ENCODE results near the gene BCR.
A peak's percentile ranks its signal among the peaks of the same experiment; 100 is the strongest.
"Not testable (repeated sequence)": the region's sequence is repeated elsewhere in the genome, so short reads cannot be mapped to it uniquely, and the experiment has no call there.

The BCR gene

GRCh38 chr22:23291806-23292452 is 111.6 kb downstream of the BCR start:
- DNase-seq (ENCODE audit: low spot score) = no peak

DNA sequence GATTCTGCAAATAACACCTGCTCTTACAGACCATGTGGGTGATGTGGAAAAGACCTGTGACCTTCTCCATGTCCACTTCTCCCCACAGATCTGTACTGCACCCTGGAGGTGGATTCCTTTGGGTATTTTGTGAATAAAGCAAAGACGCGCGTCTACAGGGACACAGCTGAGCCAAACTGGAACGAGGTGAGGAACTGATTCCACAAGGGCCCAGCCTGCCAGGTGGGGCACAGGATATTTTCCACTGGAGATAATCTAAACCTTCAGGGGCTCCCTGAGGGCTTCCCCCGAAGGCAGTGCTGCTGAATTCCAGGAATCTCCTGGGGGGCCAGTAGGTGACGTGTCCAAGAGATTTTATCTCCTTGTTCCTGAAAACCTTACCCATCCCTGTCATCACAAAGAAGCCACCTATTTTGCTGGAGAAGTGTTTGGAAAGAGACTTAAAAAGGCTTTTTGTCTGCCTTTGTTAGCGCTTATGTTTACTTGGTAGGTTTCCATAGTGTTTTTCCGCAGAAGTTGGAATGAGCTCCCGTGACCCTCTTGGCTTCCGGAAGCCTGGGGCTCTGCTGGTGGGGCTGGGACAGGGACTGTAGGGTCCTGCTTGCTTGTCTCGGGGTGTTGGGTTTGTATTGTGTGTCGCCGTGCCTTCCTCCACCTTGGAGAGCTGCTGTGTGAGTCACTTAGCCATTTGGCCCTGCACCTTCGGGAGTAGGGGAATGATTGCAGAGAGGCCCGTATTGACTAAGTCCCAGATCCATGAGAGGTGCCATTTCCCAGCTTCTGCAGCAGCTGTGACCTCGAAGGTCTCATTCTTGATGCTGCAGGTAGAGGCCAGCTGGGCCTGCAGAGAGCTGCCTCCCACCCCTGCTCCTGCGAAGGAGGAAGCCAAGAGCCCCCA is 112.4 kb downstream of the BCR start:
- DNase-seq (ENCODE audit: low spot score) = no peak

DNA sequence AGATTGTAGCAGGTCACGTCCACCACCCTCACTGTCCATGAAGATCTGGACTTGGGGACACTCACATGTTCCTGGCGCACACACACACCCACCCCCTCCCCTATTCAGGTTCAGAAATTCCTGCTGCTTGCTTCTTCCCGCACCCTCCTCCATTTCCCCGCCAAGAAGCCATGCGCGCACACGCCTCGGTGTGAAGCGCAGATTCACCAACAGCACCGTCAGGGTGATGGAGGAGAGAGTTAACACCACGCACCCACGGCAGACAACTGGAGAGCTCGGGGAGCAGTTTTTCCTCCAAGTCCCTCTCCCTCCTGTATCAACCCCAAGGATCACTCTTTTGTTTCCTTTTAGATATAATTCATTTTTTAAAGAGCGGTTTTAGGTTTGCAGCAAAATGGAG is 113.4 kb downstream of the BCR start:
- no peak for DNase-seq (ENCODE audit: low spot score)

- DNase-seq (ENCODE audit: low spot score) = no peak
Measured at GRCh38 chr22:23294221-23294620, 113.9 kb downstream of the BCR start.

- no peak for DNase-seq (ENCODE audit: low spot score)
Measured at GRCh38 chr22:23300476-23300875, 120.2 kb downstream of the BCR start.

DNA sequence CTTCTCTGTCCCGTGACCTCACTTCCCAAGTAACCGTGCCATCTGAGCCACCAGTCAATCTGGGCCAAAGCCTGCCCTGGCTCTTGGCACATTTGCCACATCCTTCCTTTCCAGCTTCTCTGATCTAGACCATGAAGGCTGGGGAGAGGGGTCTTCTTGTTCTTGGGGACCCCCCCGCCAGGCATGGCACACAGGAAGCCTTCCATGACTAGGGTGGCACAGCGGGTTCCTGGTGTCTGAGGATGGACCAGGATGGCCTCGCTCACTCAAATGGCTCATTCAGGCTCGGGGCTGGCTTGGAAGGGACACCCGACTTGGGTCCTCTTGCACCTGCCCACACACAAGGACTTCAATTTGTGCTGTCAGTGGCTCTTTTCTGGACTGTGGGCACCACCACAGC is 121.3 kb downstream of the BCR start:
- no peak for DNase-seq (ENCODE audit: low spot score)

DNA sequence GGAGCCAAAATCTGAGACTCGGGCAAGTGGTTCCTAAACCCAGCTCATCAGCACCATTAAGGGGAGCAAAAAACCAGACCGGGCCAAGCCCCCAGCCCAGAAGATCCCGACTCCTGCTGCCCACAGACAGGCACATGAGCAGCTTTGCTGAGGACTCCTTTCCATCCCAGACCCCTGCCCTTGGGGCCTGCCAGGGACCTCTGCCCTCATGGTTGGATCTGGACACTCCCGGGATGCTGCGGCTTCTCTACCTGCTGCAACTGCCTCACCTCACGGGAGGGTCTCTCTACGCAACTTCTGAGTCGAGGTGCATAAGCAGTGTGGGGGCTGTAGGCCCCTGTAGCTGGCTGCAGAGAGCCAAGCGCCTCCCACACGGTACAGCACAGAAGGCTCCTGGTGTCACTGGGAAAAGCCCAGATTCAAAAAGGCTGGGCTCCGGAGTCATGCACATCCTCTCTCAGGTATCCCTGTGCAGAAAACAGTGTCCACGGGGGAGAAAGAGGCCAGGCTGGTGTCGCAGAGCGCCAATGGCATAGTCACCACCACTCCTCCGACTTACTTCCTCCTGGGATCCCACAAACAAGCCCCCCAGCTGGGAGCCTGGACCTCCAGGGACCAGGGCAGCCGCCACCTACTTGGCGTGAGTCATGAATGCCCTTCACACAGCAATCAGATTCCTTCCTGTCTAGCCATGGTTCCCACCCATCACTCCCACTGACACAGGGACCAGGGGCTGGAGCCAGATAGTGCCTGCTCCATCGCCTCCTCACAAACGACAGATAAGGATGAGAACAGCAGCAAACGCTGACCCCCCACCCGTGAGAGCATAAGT is 122.1 kb downstream of the BCR start:
- DNase-seq (ENCODE audit: low spot score) = no peak

DNA sequence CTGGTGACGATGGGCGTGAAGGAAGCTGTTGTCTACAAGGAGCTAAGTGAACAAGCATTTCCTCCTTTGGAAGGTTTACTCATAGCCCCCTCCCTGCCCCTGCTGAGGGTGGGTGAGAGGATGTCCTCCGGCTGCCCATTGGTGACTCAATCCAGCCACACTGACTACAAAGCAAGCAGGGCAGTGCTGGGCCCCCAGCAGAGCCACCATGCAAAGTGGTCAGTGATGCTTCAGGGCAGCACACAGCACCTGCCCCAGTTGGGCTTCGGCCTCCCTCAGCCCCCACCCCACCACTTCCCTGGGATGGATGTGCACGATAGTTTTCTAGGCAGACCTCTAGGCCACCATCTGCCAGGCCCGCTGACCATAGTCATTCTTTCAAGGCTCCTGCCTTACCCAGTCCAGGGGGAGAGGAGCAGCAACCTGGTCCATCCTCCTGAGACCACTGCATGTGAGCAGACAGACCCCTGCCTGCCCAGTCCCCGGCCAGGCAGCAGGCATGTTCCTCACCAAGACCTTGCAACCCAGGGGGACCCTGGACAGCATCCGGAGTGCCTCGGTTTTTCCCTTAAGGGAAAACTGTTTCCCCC is 125.1 kb downstream of the BCR start:
- no peak for DNase-seq (ENCODE audit: low spot score)

DNA sequence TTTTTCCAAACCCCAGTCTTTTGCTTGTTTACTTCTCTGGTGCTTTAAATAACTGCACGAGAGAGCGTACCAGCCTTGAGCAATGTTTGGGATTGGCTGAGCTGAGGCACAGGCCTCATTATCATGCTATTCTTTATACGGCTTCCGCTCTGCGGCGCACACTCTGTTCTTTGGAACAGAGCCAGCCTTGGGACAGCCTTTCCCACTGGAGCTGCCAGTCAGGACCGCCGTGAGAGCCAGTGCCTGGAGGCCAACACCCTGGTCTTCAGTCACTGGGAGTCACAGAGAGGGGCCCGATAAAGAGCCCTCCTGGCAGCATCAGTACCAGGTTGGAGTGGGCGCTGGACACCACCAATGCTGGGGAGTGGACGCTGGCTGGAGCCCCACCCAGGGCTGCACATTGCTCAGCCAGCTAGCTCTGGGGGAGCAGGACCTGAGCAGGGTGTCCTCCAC is 125.6 kb downstream of the BCR start:
- no peak for DNase-seq (ENCODE audit: low spot score)

GRCh38 chr22:23306438-23306921 is 126.2 kb downstream of the BCR start:
- DNase-seq (ENCODE audit: low spot score) = no peak

- DNase-seq (ENCODE audit: low spot score) = no peak
Measured at GRCh38 chr22:23306926-23307325, 126.6 kb downstream of the BCR start.

DNA sequence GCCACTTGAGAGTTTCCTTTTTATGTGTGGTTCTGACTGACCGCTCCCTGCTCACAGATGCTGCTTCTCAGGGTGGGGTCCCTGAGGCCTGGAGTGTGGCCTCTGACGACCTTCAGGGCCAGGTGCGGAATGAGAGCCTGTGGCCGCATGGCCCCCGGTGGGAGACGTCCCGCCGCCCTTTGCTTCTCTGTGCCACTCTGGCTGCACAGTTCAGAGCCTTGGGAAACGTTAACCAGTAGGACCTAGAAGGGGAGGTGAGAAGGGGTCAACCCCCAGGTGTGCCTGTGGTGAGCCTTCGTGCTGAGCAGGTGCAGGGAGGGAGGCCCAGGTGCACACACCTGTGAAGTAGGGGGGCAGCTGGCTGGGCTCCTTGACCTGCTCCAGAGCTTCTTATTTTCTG is 127.2 kb downstream of the BCR start:
- DNase-seq (ENCODE audit: low spot score) = not testable (repeated sequence)

- not testable (repeated sequence) for DNase-seq (ENCODE audit: low spot score)
Measured at GRCh38 chr22:23309261-23309660, 129.0 kb downstream of the BCR start.

DNA sequence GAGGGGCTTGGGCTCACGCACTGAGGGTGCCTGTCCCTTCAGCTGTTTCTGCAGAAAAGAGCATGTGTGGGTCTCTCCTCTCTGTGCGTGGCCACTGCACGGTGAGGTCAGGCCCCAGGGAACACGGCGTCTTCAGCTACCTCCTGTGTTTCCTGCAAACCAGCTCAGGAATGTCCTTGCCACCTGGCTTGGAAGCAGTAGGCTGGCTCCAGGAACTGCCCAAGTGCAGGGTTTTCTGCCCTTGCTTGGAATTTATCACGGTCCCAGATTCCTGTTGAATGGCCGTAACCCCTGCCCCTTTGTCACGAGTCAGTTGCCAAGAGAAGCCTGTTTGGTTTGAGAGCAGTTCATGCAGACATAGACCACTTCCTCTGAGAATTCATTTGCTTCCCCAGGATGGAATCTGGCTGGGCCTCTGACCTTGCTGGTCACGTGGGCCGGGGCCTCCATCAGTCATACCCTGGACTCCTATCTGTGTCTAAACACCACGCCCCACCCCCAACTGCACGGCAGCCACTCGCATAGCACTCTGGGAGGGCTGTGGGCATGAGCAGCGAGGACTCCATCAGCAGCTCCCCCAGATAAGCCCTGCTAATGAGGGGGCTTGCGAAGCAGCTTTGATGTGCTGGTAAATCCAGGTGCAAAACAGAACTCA is 130.3 kb downstream of the BCR start:
- not testable (repeated sequence) for DNase-seq (ENCODE audit: low spot score)

DNA sequence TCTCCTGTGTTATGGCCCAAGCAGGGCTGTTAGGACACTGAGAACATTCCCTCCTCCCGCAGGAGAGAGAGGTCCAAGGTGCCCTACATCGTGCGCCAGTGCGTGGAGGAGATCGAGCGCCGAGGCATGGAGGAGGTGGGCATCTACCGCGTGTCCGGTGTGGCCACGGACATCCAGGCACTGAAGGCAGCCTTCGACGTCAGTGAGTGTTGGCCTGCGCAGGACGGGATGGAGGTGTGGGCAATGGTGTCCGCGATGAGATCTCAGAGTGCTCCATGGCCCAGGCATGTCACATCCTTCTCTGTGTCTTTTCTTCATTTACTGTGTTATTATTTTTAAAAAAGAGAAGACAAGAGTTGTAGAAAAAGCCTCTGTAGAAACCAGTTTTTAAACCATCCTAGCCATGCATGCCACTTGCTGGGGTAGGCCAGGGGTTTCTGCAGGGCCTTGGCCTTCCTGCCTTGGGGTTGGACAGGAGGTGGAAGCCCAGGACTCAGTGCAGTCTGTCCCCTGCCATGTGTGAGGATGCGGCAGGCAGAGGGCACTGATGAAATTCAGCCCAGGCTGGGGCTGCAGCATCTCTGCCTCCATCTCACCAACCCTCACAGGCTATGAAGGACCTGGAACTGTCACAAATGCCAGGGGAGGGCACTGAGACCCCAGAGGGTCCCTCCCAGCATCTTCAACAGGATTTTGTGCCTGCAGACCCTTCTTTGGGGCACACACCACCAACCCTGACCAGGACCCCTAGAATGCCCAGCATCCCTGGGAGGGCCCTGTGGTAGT is 131.5 kb downstream of the BCR start:
- not testable (repeated sequence) for DNase-seq (ENCODE audit: low spot score)

DNA sequence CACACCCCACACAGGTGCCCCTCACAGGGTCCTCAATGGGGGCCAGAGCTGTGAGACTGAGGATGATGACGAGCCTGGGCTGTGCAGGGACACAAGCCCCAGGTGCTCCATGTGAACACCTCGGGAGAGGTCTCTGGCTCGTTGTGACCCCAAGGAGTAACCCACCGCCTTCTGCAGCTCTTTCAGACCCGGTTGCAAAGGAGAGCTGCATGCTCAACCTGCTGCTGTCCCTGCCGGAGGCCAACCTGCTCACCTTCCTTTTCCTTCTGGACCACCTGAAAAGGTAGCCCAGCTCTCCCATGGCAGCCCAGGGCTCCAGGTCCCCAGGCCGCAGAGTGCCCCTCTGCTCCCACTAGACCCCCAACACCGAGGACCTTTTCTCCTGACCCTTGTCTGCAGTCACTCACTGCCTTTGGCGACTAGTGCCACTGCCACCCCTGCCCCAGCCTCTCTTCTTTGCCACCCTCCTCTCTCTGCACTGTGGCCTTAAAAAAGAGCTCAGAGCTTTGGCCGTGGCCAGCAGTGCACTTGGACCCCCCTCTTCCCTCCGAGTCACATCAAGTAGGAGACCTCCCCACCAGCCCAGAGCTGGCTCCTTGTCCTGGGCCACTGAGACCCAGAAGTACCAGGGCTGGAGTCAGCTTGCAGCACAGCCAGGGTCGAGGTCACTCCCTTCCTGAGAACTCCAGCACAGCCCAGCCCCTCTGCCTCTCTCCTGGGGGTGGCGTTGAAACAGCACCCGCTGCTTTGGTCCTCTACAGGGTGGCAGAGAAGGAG is 133.7 kb downstream of the BCR start:
- no peak for DNase-seq (ENCODE audit: low spot score)

GRCh38 chr22:23315341-23315917 is 135.1 kb downstream of the BCR start:
- DNase-seq (ENCODE audit: low spot score) = peak; percentile 51

DNA sequence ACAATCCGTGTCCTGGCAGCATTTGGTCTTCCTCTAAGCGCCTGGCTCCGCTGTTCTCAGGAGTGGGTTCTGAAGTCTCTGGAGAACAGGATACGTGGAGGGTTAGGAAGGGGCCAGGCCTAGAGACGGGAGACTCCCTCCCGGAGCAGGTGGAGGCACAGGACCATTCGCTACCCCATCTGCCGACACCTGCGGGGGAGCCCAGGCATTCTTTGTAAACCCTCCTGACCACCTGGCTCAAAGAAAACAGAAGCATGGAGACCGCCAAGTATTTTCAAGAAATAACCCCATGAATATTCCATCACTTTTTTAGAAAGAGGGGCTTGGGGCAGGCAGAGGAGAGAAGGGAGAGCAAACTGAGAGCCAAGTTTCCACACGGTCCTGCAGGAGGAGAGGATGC is 136.3 kb downstream of the BCR start:
- not testable (repeated sequence) for DNase-seq (ENCODE audit: low spot score)

DNA sequence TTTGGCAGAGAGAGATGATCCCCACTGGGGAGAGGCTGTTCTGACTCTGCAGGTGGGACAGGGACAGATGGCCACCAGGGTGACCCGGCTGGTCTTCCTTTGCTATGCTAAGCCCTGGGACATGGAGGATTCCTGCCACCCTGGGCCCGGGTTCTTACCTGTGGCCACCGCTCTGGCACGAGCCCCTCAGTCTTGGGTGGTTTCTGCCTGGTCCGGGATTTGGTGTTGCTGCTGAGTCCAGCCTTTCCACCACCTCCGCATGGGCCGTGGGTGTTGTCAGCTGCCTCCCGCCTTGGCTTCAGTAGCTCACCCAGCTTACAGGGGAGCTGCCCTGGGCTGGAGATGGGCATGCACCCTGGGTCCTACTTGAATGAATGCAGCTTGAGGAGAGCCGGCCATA is 138.0 kb downstream of the BCR start:
- not testable (repeated sequence) for DNase-seq (ENCODE audit: low spot score)

Measured in germinal center (tissue), 1 donor.